Activated CD8-positive, alpha-beta memory T cell treated with anti-CD3 and anti-CD28 coated beads for 24 hours (primary cell): ENCODE results near the gene HAPLN2.
"Not testable (repeated sequence)": the region's sequence is repeated elsewhere in the genome, so short reads cannot be mapped to it uniquely, and the experiment has no call there.

ENCODE experiments used
- DNase-seq: peaks from one replicate; pipeline ENCODE4 v3.0.0-alpha.2; 2020

The HAPLN2 gene

GRCh38 chr1:156592158-156592909 lies 26.9 kb upstream of the HAPLN2 start:
- no peak for DNase-seq

- DNase-seq = no peak
Observed at GRCh38 chr1:156592910-156593660, 26.1 kb upstream of the HAPLN2 start.

GRCh38 chr1:156593661-156593989 lies 25.6 kb upstream of the HAPLN2 start:
- DNase-seq = no peak

- no peak for DNase-seq
Observed at GRCh38 chr1:156594190-156594589, 25.0 kb upstream of the HAPLN2 start.

- no peak for DNase-seq
Observed at GRCh38 chr1:156595016-156595415, 24.2 kb upstream of the HAPLN2 start.

- no peak for DNase-seq
Observed at GRCh38 chr1:156596426-156596825, 22.8 kb upstream of the HAPLN2 start.

- no peak for DNase-seq
Observed at GRCh38 chr1:156598125-156598524, 21.1 kb upstream of the HAPLN2 start.

GRCh38 chr1:156598731-156599432 lies 20.3 kb upstream of the HAPLN2 start:
- DNase-seq = no peak

- DNase-seq = no peak
Observed at GRCh38 chr1:156599811-156600210, 19.4 kb upstream of the HAPLN2 start.

- no peak for DNase-seq
Observed at GRCh38 chr1:156600733-156601121, 18.5 kb upstream of the HAPLN2 start.

- peak; percentile 90 for DNase-seq
Observed at GRCh38 chr1:156601122-156601830, 17.9 kb upstream of the HAPLN2 start, which contains the start of gene GPATCH4. Gene GPATCH4 (minus strand): TSS chr1:156601479.

GRCh38 chr1:156601892-156602291 lies 17.3 kb upstream of the HAPLN2 start:
- DNase-seq = no peak

GRCh38 chr1:156602557-156602993 lies 16.6 kb upstream of the HAPLN2 start:
- no peak for DNase-seq

- DNase-seq = not testable (repeated sequence)
Observed at GRCh38 chr1:156607344-156607743, 11.9 kb upstream of the HAPLN2 start.

- DNase-seq = peak; percentile 76
Observed at GRCh38 chr1:156608036-156608674, 11.1 kb upstream of the HAPLN2 start.

GRCh38 chr1:156608981-156609380 lies 10.2 kb upstream of the HAPLN2 start:
- peak; percentile 75 for DNase-seq

- DNase-seq = not testable (repeated sequence)
Observed at GRCh38 chr1:156610072-156610471, 9.1 kb upstream of the HAPLN2 start.

- no peak for DNase-seq
Observed at GRCh38 chr1:156612666-156613065, 6.5 kb upstream of the HAPLN2 start.

GRCh38 chr1:156615946-156616345 lies 3.3 kb upstream of the HAPLN2 start:
- DNase-seq = no peak

GRCh38 chr1:156616463-156616862 lies 2.8 kb upstream of the HAPLN2 start:
- no peak for DNase-seq

- DNase-seq = no peak
Observed at GRCh38 chr1:156619582-156619955, 354 bp downstream of the HAPLN2 start.

GRCh38 chr1:156622581-156623297 lies 3.5 kb downstream of the HAPLN2 start:
- DNase-seq = no peak
